ENCODE data around the gene HMBS.

DNA sequence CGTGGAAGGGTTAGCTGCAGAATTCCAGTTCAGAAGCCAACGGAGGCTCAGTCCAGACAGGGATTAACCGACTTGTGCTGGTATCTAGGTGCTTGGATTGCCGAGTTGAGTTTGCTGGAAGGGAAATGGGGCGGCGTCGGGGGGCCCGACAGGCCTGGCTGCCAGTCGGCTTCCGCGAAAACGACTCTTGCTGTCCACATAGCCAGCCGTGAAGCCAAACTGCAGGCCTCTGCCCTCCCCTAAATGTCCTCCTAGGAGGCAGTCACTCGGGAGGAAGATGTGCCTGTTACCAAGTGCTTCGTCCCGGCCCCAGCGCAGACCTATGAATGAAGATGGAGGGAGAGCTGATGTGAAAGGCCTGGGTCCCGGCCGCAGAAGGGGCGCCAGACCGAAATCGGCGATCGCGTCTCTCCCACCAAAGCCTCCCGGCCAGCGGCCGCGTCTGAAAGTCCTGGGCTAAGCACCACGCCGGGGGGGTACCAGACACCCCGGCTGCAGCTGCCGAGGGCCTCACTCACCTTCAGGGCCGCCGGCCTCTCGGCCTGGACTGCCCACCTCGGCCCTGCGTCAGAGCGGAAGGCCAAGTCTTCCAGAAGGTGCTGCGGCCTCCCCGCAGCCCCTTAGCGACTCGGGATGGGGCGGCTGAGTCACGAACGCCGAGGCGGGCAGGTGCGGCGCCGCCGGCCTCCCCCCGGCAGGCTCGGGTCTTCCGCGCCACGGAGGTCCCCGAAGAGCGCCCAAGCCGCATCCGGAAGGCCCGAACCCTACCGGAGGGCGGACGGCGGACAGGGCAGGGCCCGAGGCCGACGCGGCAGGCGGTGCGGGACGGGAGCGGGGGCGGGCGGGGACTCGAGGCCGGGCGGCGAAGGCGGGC lies 9.5 kb downstream of the HMBS start:
- TF ChIP-seq POLR2A (IDR thresholded peaks at IDR 0.05; ENCODE audit: low read length) (peak; percentile 87), GATA1 (IDR thresholded peaks at IDR 0.05; ENCODE audit: low read depth, low read length) (no peak)
